Lower lobe of right lung (tissue), 2 donors: ENCODE data around the gene ARAP1. TPM values are rescaled to one million over a fixed set of nuclear protein-coding genes. Genes with fewer than 3 reads are reported as not detected.

ENCODE experiments used
- ATAC-seq, 2 donors: fragments of 200-7000 bp; cut with Tn5 transposase; one replicate each; pipeline ENCODE4 v1.9.1; 2020 to 2022; ENCODE audit warnings: mild to moderate bottlenecking in 2 of 2, moderate library complexity in 2 of 2
- DNase-seq: peaks from one replicate; pipeline ENCODE4 v3.0.0-alpha.2; 2020
- H3K27ac ChIP-seq: fragments of 200-600 bp; one replicate; pipeline ENCODE4 v1.8.0; 2022
- H3K27me3 ChIP-seq: fragments of 200-600 bp; one replicate; pipeline ENCODE4 v1.8.0; 2022; ENCODE audit warnings: low read depth
- H3K36me3 ChIP-seq: fragments of 200-600 bp; one replicate; pipeline ENCODE4 v1.8.0; 2022; ENCODE audit warnings: mild to moderate bottlenecking
- H3K4me1 ChIP-seq: fragments of 200-600 bp; one replicate; pipeline ENCODE4 v1.8.0; 2022
- H3K4me3 ChIP-seq: fragments of 200-600 bp; one replicate; pipeline ENCODE4 v1.8.0; 2022; ENCODE audit warnings: mild to moderate bottlenecking
- H3K9me3 ChIP-seq: fragments of 200-600 bp; one replicate; pipeline ENCODE4 v1.8.0; 2022
- intact Hi-C: fragments of 100-400 bp; cut with DNase I; formaldehyde crosslinking; loops from one replicate; pipeline ENCODE4 v1.11.0; 2022
- total RNA-seq: library from RNA; stranded (reverse); fragmentation: NEBNext Ultra II Directional; extraction: Animal tissue kit (Norgen Biotek cat#: 25700); gene quantifications from one replicate; pipeline ENCODE4 v1.2.1, GENCODE V29; 2021
- TF ChIP-seq, protein P1 (sequence below): fragments of 200-600 bp; IDR thresholded peaks from one replicate; pipeline ENCODE4 v1.8.0; 2022; ENCODE audit warnings: antibody characterized with exemption, mild to moderate bottlenecking
- donor health status: DM: no; HTN: yes; CAD: no; lungs with severe emphysema.

Gene ARAP1
- total RNA-seq, 1 donor from 2014 or later = 276 TPM

GRCh38 chr11:72730243-72730642, 22.0 kb downstream of the ARAP1 start:
- no peak for DNase-seq
- no peak overlapping the region for H3K4me3 ChIP-seq
- H3K27ac ChIP-seq = no peak overlapping the region
- intact Hi-C loops = loop anchor here (10.0 kb wide), 1 partner anchor 65 kb away; the partner anchor contains the start of gene STARD10
- peaks cover 26% of the 10 kb centered on the region for H3K36me3 ChIP-seq
- no peaks in the 10 kb centered on the region for H3K27me3 ChIP-seq
- no peaks in the 10 kb centered on the region for H3K9me3 ChIP-seq
- ATAC-seq = no peak
- peaks cover 52% of the 10 kb centered on the region for H3K4me1 ChIP-seq
- TF ChIP-seq, protein P1, sequence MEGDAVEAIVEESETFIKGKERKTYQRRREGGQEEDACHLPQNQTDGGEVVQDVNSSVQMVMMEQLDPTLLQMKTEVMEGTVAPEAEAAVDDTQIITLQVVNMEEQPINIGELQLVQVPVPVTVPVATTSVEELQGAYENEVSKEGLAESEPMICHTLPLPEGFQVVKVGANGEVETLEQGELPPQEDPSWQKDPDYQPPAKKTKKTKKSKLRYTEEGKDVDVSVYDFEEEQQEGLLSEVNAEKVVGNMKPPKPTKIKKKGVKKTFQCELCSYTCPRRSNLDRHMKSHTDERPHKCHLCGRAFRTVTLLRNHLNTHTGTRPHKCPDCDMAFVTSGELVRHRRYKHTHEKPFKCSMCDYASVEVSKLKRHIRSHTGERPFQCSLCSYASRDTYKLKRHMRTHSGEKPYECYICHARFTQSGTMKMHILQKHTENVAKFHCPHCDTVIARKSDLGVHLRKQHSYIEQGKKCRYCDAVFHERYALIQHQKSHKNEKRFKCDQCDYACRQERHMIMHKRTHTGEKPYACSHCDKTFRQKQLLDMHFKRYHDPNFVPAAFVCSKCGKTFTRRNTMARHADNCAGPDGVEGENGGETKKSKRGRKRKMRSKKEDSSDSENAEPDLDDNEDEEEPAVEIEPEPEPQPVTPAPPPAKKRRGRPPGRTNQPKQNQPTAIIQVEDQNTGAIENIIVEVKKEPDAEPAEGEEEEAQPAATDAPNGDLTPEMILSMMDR = no peak

GRCh38 chr11:72727521-72727920, 24.7 kb downstream of the ARAP1 start:
- peak; percentile 46 for DNase-seq
- H3K4me3 ChIP-seq = no peak overlapping the region
- TF ChIP-seq, protein P1 = no peak
- H3K9me3 ChIP-seq = no peaks in the 10 kb centered on the region
- intact Hi-C loops = no loop called here
- ATAC-seq = no peak
- H3K4me1 ChIP-seq = peaks cover 52% of the 10 kb centered on the region
- no peaks in the 10 kb centered on the region for H3K27me3 ChIP-seq
- H3K36me3 ChIP-seq = peaks cover 38% of the 10 kb centered on the region
- peak overlapping the region; percentile 24 for H3K27ac ChIP-seq

DNA sequence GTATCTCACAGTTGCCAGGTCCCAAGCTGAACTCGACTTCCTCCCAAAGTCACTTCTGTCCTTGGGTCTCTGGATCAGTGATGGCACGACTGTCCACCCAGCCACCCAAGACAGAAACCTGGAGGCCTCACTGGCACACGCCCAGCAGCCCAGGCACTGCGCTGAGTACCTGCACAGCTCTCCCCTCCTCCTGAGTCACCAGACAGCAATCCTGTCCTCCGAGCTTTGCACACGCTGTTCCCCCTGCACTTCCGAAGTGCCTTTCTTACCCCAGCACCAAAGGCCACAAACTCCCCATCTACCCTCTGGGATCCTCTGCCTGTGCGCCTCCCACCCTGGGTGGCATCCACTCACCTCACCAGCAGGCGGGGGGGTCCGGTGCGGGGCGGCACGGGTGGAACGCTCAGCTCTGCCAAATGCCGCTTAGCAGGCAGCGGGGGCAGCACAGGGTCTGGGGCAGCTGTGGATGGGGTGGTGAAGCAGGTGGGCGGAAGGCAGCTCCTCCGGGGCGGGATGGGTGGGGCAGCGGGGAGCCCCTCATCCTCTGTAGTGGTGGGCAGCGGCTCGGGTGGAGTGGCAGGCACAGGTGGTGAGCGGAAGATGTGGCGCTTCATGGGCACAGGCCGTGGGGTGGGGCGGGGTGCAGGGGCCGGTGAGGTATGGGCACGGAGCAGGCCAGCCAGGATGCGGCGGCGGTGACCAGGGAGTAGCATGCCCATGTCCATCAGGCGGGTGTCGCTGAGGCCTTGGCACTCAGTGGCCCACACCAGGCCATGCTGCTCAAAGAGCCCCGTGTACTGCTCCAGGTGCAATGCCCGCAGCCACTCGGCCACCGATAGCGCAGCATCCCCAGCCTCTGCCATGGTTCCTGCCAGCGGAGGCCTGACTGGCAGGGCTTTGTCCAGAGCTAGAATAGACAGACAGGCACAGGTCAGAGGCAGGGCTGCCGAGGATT, 25.7 kb downstream of the ARAP1 start:
- TF ChIP-seq, protein P1 = no peak
- intact Hi-C loops = no loop called here
- ATAC-seq (no peak), DNase-seq (peak; percentile 50)
- H3K4me1 ChIP-seq = peaks cover 56% of the 10 kb centered on the region
- H3K36me3 ChIP-seq = peaks cover 33% of the 10 kb centered on the region
- no peaks in the 10 kb centered on the region for H3K27me3 ChIP-seq
- no peaks in the 10 kb centered on the region for H3K9me3 ChIP-seq
- no peak overlapping the region for H3K27ac ChIP-seq
- no peak overlapping the region for H3K4me3 ChIP-seq

DNA sequence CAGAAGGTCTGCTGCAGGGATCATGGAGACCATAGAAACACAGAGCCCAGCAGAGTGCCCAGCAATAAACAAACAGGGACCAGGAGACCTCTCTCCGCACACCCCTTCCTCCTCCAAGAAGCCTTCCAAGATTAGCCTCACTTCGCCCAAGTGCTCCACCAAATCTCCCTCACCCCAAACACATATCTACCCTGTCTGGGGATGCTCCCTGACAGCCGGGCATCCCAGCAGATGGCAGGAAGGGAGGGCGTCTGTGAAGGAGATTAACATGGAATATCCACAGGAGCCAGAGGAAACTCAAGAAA, 26.5 kb downstream of the ARAP1 start:
- peaks cover 33% of the 10 kb centered on the region for H3K36me3 ChIP-seq
- H3K27ac ChIP-seq = no peak overlapping the region
- ATAC-seq = no peak
- H3K27me3 ChIP-seq = no peaks in the 10 kb centered on the region
- DNase-seq = no peak
- H3K4me1 ChIP-seq = peaks cover 65% of the 10 kb centered on the region
- H3K9me3 ChIP-seq = no peaks in the 10 kb centered on the region
- intact Hi-C loops = no loop called here
- TF ChIP-seq, protein P1 = no peak
- no peak overlapping the region for H3K4me3 ChIP-seq

DNA sequence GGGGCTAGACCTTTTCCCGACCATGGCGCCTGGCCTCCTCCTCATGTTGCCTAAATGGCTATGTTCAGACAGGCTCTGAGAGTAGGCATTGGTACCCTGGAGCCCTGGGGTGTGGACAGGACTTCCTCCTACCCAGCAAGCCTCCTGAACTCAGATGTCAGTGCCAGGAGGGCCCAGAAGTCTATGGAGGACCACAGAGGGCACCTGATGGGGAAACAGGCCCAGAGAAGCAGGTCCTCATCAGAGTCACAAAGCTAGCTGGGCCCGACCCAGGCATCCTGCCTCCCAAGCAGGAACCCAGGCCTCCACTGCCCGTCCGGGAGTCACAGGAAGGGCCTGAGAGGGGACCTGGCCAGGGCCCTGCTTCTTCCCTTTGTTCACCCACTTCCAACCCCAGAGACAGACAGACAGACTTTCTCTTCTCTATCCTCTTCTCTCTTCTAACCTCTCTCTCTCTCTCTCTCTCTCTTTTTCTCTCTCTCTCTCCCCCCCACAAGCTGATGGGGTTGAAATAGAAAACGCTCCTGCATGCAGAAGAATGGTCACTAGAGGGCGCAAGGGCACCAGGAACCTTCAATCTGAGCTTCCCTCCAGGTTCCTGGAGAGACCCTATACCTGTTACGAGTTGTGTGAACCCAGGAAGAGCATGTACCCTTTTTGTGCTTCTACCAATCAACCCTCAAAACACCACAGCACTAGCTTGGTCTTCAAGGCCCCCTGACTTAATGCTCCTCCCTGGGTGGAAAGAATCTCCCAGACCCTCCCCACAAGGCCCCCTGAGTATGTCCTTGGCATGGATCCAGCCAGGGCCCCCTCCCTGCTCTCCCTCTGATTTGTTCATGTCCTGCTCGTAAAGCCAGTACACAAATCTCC, 27.1 kb downstream of the ARAP1 start:
- no peaks in the 10 kb centered on the region for H3K27me3 ChIP-seq

More for the DNA sequence above, 27.1 kb downstream of the ARAP1 start:
- H3K9me3 ChIP-seq = no peaks in the 10 kb centered on the region
- peaks cover 66% of the 10 kb centered on the region for H3K4me1 ChIP-seq
- no peak overlapping the region for H3K4me3 ChIP-seq
- DNase-seq (no peak), ATAC-seq (peak; percentile 25 to 44)
- TF ChIP-seq, protein P1 = peak; percentile 86
- H3K27ac ChIP-seq = peak overlapping the region; percentile 36
- intact Hi-C loops = no loop called here
- peaks cover 32% of the 10 kb centered on the region for H3K36me3 ChIP-seq
